C4-2B (cell line): ENCODE measurements around the gene LHFPL6.

Experiments used
- ZFX ChIP-seq: fragments of 450-650 bp; IDR thresholded peaks from 2 replicates; pipeline ENCODE4 v1.6.1; 2017
- TF ChIP-seq, protein P1 (sequence below): fragments of 450-650 bp; conservative IDR thresholded peaks from 2 replicates; pipeline ENCODE4 v1.5.1; 2017; ENCODE audit warnings: mild to moderate bottlenecking

- TF ChIP-seq, protein P1, sequence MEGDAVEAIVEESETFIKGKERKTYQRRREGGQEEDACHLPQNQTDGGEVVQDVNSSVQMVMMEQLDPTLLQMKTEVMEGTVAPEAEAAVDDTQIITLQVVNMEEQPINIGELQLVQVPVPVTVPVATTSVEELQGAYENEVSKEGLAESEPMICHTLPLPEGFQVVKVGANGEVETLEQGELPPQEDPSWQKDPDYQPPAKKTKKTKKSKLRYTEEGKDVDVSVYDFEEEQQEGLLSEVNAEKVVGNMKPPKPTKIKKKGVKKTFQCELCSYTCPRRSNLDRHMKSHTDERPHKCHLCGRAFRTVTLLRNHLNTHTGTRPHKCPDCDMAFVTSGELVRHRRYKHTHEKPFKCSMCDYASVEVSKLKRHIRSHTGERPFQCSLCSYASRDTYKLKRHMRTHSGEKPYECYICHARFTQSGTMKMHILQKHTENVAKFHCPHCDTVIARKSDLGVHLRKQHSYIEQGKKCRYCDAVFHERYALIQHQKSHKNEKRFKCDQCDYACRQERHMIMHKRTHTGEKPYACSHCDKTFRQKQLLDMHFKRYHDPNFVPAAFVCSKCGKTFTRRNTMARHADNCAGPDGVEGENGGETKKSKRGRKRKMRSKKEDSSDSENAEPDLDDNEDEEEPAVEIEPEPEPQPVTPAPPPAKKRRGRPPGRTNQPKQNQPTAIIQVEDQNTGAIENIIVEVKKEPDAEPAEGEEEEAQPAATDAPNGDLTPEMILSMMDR: no peak
- no peak for TF ChIP-seq ZFX
Measured at GRCh38 chr13:39590466-39591036, 12.4 kb downstream of the LHFPL6 start.
